Activated T-helper 17 cell treated with anti-CD3 and anti-CD28 coated beads, Interleukin-2, amount 50 U/mL, for 72 hours (primary cell): ENCODE measurements around the gene SAG. TPM values are rescaled to one million over a fixed set of nuclear protein-coding genes. Genes with fewer than 3 reads are reported as not detected.

Experiments used
- total RNA-seq, 2 donors: library from RNA; stranded (reverse); gene quantifications; one replicate each; pipeline ENCODE4 v1.2.3, GENCODE V29; 2022

The SAG gene
- total RNA-seq, 2 donors from 2014 or later: 0.04 to 1.7 TPM

Other genes with a start within 250 kb of the SAG start
- 10 to 100 TPM; 81.6 to 89.8 TPM for gene INPP5D, start 247.5 kb upstream of the SAG start, total RNA-seq
- gene ATG16L1, start 56.1 kb upstream of the SAG start, total RNA-seq: 10 to 100 TPM; 24.5 to 34.1 TPM
- gene DGKD, start 46.7 kb downstream of the SAG start, total RNA-seq: 10 to 100 TPM; 34.6 to 59.6 TPM